ENCODE results near the gene MACROD2. TPM values are rescaled to one million over a fixed set of nuclear protein-coding genes. Genes with fewer than 3 reads are reported as not detected.

The MACROD2 gene
- total RNA-seq, 1 donor from 2014 or later = 2.4 TPM

DNA sequence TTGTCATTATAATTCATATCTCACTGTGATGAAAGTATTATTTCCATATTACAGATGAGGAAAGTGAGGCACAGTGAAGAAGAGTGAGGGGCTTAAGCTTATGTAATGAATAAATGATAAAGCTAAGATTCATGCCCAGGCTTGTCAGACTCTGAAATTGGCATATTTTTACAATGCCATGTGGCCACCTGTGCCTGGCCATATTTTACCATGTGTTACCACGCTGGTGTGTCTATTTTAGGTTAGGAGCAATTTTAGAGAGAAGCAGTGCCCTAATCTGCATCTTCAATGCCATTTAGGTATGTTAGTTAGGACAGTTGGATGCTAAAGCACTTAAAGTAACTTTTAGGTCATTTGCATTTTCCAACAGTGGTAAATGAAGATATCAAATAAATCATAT is 530.1 kb downstream of the MACROD2 start:
- no peaks in the 10 kb centered on the region for H3K9me3 ChIP-seq (ENCODE audit: insufficient read depth, low read depth, low read length)
- no peaks in the 10 kb centered on the region for H3K79me2 ChIP-seq (ENCODE audit: insufficient read depth, low read length)
- no peak overlapping the region for H3K9ac ChIP-seq (ENCODE audit: low read length)
- no peaks in the 10 kb centered on the region for H4K20me1 ChIP-seq (ENCODE audit: insufficient read depth, low read length)
- Mint-ChIP-seq H3K4me1 (ENCODE audit: low read depth, unreplicated experiment) (peaks cover 7% of the 10 kb centered on the region), H3K27ac (ENCODE audit: unreplicated experiment) (no peak overlapping the region), H3K27me3 (ENCODE audit: low read depth, unreplicated experiment) (no peaks in the 10 kb centered on the region), H3K36me3 (ENCODE audit: low read depth, unreplicated experiment) (no peaks in the 10 kb centered on the region), H3K9me3 (ENCODE audit: unreplicated experiment) (no peaks in the 10 kb centered on the region), H3K4me3 (ENCODE audit: unreplicated experiment) (no peak overlapping the region)
- DNase-seq (ENCODE audit: low read depth) (no peak), FAIRE-seq (no peak)
- no peaks in the 10 kb centered on the region for H3K27me3 ChIP-seq (ENCODE audit: insufficient read depth, low read length)
- no peak overlapping the region for H3K27ac ChIP-seq (ENCODE audit: low read depth, low read length)
- TF ChIP-seq EZH2 (IDR thresholded peaks at IDR 0.05; ENCODE audit: insufficient read depth, low read length) = no peak
- TF ChIP-seq, protein P1, sequence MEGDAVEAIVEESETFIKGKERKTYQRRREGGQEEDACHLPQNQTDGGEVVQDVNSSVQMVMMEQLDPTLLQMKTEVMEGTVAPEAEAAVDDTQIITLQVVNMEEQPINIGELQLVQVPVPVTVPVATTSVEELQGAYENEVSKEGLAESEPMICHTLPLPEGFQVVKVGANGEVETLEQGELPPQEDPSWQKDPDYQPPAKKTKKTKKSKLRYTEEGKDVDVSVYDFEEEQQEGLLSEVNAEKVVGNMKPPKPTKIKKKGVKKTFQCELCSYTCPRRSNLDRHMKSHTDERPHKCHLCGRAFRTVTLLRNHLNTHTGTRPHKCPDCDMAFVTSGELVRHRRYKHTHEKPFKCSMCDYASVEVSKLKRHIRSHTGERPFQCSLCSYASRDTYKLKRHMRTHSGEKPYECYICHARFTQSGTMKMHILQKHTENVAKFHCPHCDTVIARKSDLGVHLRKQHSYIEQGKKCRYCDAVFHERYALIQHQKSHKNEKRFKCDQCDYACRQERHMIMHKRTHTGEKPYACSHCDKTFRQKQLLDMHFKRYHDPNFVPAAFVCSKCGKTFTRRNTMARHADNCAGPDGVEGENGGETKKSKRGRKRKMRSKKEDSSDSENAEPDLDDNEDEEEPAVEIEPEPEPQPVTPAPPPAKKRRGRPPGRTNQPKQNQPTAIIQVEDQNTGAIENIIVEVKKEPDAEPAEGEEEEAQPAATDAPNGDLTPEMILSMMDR (IDR thresholded peaks at IDR 0.05; ENCODE audit: insufficient read depth, low read depth, low read length) = no peak
- no peak overlapping the region for H3K4me3 ChIP-seq (ENCODE audit: insufficient read depth, low read depth, low read length)
- H3K4me1 ChIP-seq (ENCODE audit: insufficient read depth, low read length) = no peaks in the 10 kb centered on the region
- no peak overlapping the region for H2AFZ ChIP-seq (ENCODE audit: low read depth, low read length)
- H3K36me3 ChIP-seq (ENCODE audit: insufficient read depth, low read length) = no peaks in the 10 kb centered on the region
- H3K4me2 ChIP-seq (ENCODE audit: low read length) = no peak overlapping the region

DNA sequence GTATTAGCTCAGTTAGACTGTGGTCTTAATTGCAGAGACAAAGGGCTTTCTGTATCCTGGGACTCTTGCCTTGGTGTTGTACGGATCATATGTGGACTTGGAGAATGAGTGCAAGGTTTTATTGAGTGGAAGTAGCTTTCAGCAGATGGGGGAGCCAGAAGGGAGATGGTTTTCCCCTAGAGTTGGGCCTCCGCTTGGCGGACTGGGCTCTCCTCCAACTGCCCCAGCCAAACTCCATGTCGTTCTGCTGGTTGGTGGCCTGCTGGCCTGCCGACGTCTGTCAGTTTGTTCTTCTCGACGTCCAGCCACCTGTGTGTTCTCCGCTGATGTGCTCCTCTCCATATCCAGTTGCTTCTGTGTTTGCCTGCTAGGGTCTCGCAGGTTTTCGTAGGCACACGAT is 531.6 kb downstream of the MACROD2 start:
- peaks cover 4% of the 10 kb centered on the region for H3K4me1 Mint-ChIP-seq (ENCODE audit: low read depth, unreplicated experiment)
- no peak for TF ChIP-seq EZH2 (IDR thresholded peaks at IDR 0.05; ENCODE audit: insufficient read depth, low read length)
- Histone ChIP-seq H3K9ac (ENCODE audit: low read length) (no peak overlapping the region), H4K20me1 (ENCODE audit: insufficient read depth, low read length) (no peaks in the 10 kb centered on the region), H3K4me3 (ENCODE audit: insufficient read depth, low read depth, low read length) (no peak overlapping the region), H3K27ac (ENCODE audit: low read depth, low read length) (no peak overlapping the region), H2AFZ (ENCODE audit: low read depth, low read length) (no peak overlapping the region), H3K79me2 (ENCODE audit: insufficient read depth, low read length) (no peaks in the 10 kb centered on the region), H3K4me2 (ENCODE audit: low read length) (no peak overlapping the region), H3K27me3 (ENCODE audit: insufficient read depth, low read length) (no peaks in the 10 kb centered on the region), H3K9me3 (ENCODE audit: insufficient read depth, low read depth, low read length) (no peaks in the 10 kb centered on the region), H3K36me3 (ENCODE audit: insufficient read depth, low read length) (no peaks in the 10 kb centered on the region), H3K4me1 (ENCODE audit: insufficient read depth, low read length) (no peaks in the 10 kb centered on the region)
- no peaks in the 10 kb centered on the region for H3K36me3 Mint-ChIP-seq (ENCODE audit: low read depth, unreplicated experiment)
- no peaks in the 10 kb centered on the region for H3K27me3 Mint-ChIP-seq (ENCODE audit: low read depth, unreplicated experiment)
- no peak for DNase-seq (ENCODE audit: low read depth)
- no peak overlapping the region for H3K27ac Mint-ChIP-seq (ENCODE audit: unreplicated experiment)
- FAIRE-seq = no peak
- H3K9me3 Mint-ChIP-seq (ENCODE audit: unreplicated experiment) = no peaks in the 10 kb centered on the region
- H3K4me3 Mint-ChIP-seq (ENCODE audit: unreplicated experiment) = no peak overlapping the region

DNA sequence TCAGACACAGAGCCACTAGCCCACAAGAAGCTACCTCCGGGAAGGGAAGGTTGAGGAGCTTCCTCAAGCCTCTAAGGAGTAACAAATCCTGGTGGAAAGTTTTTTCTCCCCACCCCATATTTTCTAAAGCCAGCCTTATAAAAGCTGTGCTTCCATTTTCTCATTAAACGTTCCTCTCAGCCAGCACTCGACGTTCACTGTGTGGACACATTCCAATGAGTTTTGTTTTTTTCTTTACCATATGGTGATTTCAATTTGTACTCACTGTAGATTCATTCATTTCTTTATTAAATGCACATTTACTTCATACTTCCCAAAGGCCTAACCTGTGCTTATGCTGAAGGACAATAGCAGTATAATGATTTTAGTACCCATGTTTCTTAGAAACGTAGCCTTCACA is 536.5 kb downstream of the MACROD2 start:
- H3K27me3 Mint-ChIP-seq (ENCODE audit: low read depth, unreplicated experiment) = no peaks in the 10 kb centered on the region
- Histone ChIP-seq H2AFZ (ENCODE audit: low read depth, low read length) (no peak overlapping the region), H3K36me3 (ENCODE audit: insufficient read depth, low read length) (no peaks in the 10 kb centered on the region), H3K9ac (ENCODE audit: low read length) (no peak overlapping the region), H3K4me3 (ENCODE audit: insufficient read depth, low read depth, low read length) (no peak overlapping the region), H3K9me3 (ENCODE audit: insufficient read depth, low read depth, low read length) (no peaks in the 10 kb centered on the region), H3K4me1 (ENCODE audit: insufficient read depth, low read length) (no peaks in the 10 kb centered on the region), H3K4me2 (ENCODE audit: low read length) (no peak overlapping the region), H3K27me3 (ENCODE audit: insufficient read depth, low read length) (no peaks in the 10 kb centered on the region), H4K20me1 (ENCODE audit: insufficient read depth, low read length) (no peaks in the 10 kb centered on the region), H3K27ac (ENCODE audit: low read depth, low read length) (no peak overlapping the region), H3K79me2 (ENCODE audit: insufficient read depth, low read length) (no peaks in the 10 kb centered on the region)
- H3K4me3 Mint-ChIP-seq (ENCODE audit: unreplicated experiment) = no peak overlapping the region
- TF ChIP-seq, protein P1 (IDR thresholded peaks at IDR 0.05; ENCODE audit: insufficient read depth, low read depth, low read length) = no peak
- no peak for TF ChIP-seq EZH2 (IDR thresholded peaks at IDR 0.05; ENCODE audit: insufficient read depth, low read length)
- no peak for DNase-seq (ENCODE audit: low read depth)
- H3K27ac Mint-ChIP-seq (ENCODE audit: unreplicated experiment) = no peak overlapping the region
- no peaks in the 10 kb centered on the region for H3K36me3 Mint-ChIP-seq (ENCODE audit: low read depth, unreplicated experiment)
- FAIRE-seq = no peak
- no peaks in the 10 kb centered on the region for H3K9me3 Mint-ChIP-seq (ENCODE audit: unreplicated experiment)
- H3K4me1 Mint-ChIP-seq (ENCODE audit: low read depth, unreplicated experiment) = no peaks in the 10 kb centered on the region
